Common myeloid progenitor, CD34-positive (primary cell): Measurements from ENCODE around the gene SLC35C1.

ENCODE experiments used
- CTCF ChIA-PET: fragments of 350-600 bp; sonication (Branson Sonifier 250); formaldehyde crosslinking; loops from one replicate; lab custom pipeline; 2021; ENCODE audit warnings: antibody characterized with exemption; lab: Charles Lee
- POLR2A ChIA-PET: fragments of 350-600 bp; sonication (Branson Sonifier 250); formaldehyde crosslinking; loops from one replicate; lab custom pipeline; 2021; ENCODE audit warnings: antibody characterized with exemption; lab: Charles Lee
- DNase-seq, 3 donors: peaks; one replicate each; pipeline versions ENCODE4 v3.0.0 to v3.0.0-alpha.2; 2013
- H3K27ac ChIP-seq, 2 experiments: 1 replicate in 1 of 2; 2 replicates in 1 of 2; pipeline ENCODE4 v1.7.0; 2013; ENCODE audit warnings: inconsistent platforms in 2 of 2, low read length in 2 of 2, mild to moderate bottlenecking in 2 of 2, low read depth in 1 of 2, moderate library complexity in 1 of 2; ENCODE audit not compliant: severe bottlenecking in 2 of 2, insufficient read depth in 1 of 2, poor library complexity in 1 of 2
- H3K27me3 ChIP-seq, 5 experiments: replicated peaks in 2 of 5; 1 replicate in 3 of 5; 2 replicates in 2 of 5; pipeline versions ENCODE4 v1.6.1 to v1.7.0; 2013; ENCODE audit warnings: low read length in 4 of 5, mild to moderate bottlenecking in 2 of 5, moderate library complexity in 2 of 5, inconsistent platforms in 1 of 5; ENCODE audit not compliant: insufficient read depth in 5 of 5, control insufficient read depth in 4 of 5
- H3K36me3 ChIP-seq, 4 experiments: 1 replicate in 2 of 4; 2 replicates in 2 of 4; pipeline versions ENCODE4 v1.6.1 to v1.7.0; 2013; ENCODE audit warnings: low read length in 3 of 4, control low read depth in 1 of 4, mild to moderate bottlenecking in 1 of 4; ENCODE audit not compliant: control insufficient read depth in 4 of 4, insufficient read depth in 4 of 4
- H3K4me1 ChIP-seq, 4 experiments: 1 replicate in 3 of 4; 2 replicates in 1 of 4; pipeline versions ENCODE4 v1.6.1 to v1.7.1; 2013; ENCODE audit warnings: low read length in 3 of 4, mild to moderate bottlenecking in 3 of 4, control low read depth in 1 of 4, inconsistent platforms in 1 of 4, moderate library complexity in 1 of 4; ENCODE audit not compliant: control insufficient read depth in 4 of 4, insufficient read depth in 4 of 4; ENCODE audit errors: control extremely low read depth in 1 of 4
- H3K4me3 ChIP-seq, 7 experiments: 1 replicate in 4 of 7; 2 replicates in 3 of 7; pipeline versions ENCODE4 v1.5.1 to v1.7.0; 2013; ENCODE audit warnings: mild to moderate bottlenecking in 7 of 7, low read length in 6 of 7, moderate library complexity in 6 of 7, inconsistent platforms in 2 of 7, low read depth in 2 of 7, control low read depth in 1 of 7; ENCODE audit not compliant: insufficient read depth in 4 of 7, control insufficient read depth in 1 of 7; ENCODE audit errors: extremely low read depth in 1 of 7
- H3K9me3 ChIP-seq, 5 experiments: 1 replicate in 4 of 5; 2 replicates in 1 of 5; pipeline versions ENCODE4 v1.6.1 to v1.7.1; 2013; ENCODE audit warnings: low read length in 4 of 5, mild to moderate bottlenecking in 2 of 5, inconsistent platforms in 1 of 5, low read depth in 1 of 5, moderate library complexity in 1 of 5; ENCODE audit not compliant: control insufficient read depth in 4 of 5, insufficient read depth in 2 of 5; ENCODE audit errors: control extremely low read depth in 1 of 5
- WGBS: methylation state at CpG from one replicate; pipeline ENCODE4 v1.1.5; 2013; ENCODE audit not compliant: insufficient coverage; 5-methylcytosine and 5-hydroxymethylcytosine counted together

SLC35C1 gene

DNA sequence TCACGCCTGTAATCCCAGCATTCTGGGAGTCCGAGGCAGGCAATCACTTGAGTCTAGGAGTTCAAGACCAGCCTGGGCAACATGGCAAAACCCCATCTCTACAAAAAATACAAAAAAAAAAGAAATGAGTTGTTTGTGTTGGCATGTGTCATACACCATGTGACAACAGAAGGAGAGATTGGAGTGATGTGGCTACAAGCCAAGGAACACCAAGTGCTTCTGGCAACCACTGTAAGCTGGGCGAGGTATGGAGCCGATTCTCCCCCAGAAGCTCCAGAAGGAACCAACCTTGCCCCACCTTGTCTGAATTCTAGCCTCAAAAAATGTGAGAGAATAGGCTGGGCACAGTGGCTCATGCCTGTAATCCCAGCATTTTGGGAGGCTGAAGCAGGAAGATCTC, 39.1 kb upstream of the SLC35C1 start:
- ChIA-PET CTCF (interaction anchor here (1.4 kb wide), 1 partner anchor 111 kb away, joined by 4 read pairs; no protein-coding TSS in a partner anchor), POLR2A (interaction anchor here (0.6 kb wide), 1 partner anchor 806 kb away, joined by 4 read pairs; no protein-coding TSS in a partner anchor)
- H3K36me3 ChIP-seq: no peaks in the 10 kb centered on the region
- peaks cover 2 to 35% (median 8%) of the 10 kb centered on the region in 5 experiments for H3K27me3 ChIP-seq
- DNase-seq: no peak
- H3K4me1 ChIP-seq: no peaks in the 10 kb centered on the region
- H3K9me3 ChIP-seq: no peaks in the 10 kb centered on the region
- no peak overlapping the region for H3K4me3 ChIP-seq
- no peak overlapping the region for H3K27ac ChIP-seq
- 100% methylated on average over 1 of the region's 4 CpGs for WGBS

- ChIA-PET POLR2A (interaction anchor here (0.6 kb wide), 1 partner anchor 806 kb away, joined by 4 read pairs; no protein-coding TSS in a partner anchor), CTCF (interaction anchor here (1.0 to 1.4 kb wide), 2 partner anchors 11 to 111 kb away, joined by 3 to 4 read pairs; no protein-coding TSS in a partner anchor)
- H3K27me3 ChIP-seq: peaks cover 2 to 35% (median 8%) of the 10 kb centered on the region in 5 experiments
- H3K9me3 ChIP-seq: no peaks in the 10 kb centered on the region
- H3K4me1 ChIP-seq: peaks cover 0 to 2% (median 2%) of the 10 kb centered on the region in 4 experiments
- no peak overlapping the region for H3K4me3 ChIP-seq
- H3K36me3 ChIP-seq: no peaks in the 10 kb centered on the region
- 86% methylated on average over 7 of the region's 7 CpGs for WGBS
- no peak for DNase-seq
- H3K27ac ChIP-seq: no peak overlapping the region
These were observed 38.5 kb upstream of the SLC35C1 start for GRCh38 chr11:45766469-45766868.

DNA sequence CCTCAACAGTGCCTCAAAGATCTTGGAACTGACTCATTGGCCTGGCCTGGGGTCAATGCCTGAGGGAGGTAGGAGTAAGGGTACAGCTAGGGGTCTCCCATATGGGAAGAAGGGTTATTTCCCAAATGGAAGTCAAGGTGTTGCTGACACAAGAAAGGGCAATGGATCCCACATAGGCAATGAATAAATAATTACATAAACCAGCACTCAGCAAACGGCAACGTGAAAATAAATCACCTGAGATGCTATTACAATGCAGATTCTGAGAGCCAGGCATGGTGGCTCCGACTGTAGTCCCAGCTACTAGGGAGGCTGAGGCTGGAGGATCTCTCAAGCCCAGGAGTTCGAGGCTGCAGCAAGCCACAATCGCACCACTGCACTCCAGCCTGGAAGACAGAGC, 36.5 kb upstream of the SLC35C1 start:
- H3K9me3 ChIP-seq: no peaks in the 10 kb centered on the region
- WGBS: 100% methylated on average over 3 of the region's 5 CpGs
- CTCF ChIA-PET: interaction anchor here (1.5 kb wide), 1 partner anchor 397 kb away, joined by 7 read pairs; no protein-coding TSS in a partner anchor
- H3K4me3 ChIP-seq: no peak overlapping the region
- peaks cover 2 to 35% (median 8%) of the 10 kb centered on the region in 5 experiments for H3K27me3 ChIP-seq
- H3K4me1 ChIP-seq: peaks cover 0 to 11% (median 10%) of the 10 kb centered on the region in 4 experiments
- no peaks in the 10 kb centered on the region for H3K36me3 ChIP-seq
- DNase-seq: no peak
- no peak overlapping the region for H3K27ac ChIP-seq
- POLR2A ChIA-PET: no interaction called here

DNA sequence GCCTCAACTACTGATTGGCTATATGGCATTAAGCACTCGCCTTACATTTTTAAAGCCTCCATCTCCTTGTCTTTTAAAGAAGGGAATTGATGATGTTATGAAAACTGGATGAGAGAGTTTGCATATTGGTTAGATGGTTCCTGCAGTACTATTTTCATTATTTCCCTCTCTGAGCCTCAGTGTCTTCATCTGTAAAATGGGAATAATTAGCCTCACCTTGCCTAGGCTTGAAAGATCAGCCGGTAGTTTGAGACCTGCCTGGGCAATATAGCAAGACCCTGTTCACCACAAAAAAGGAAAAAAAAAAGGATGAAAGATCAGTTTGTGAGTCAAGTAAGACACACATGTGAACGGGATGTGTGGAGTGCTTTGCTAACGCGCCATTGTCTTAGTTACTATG, 35.0 kb upstream of the SLC35C1 start:
- H3K27me3 ChIP-seq: peaks cover 0 to 27% (median 8%) of the 10 kb centered on the region in 5 experiments
- no peak overlapping the region for H3K4me3 ChIP-seq
- DNase-seq: no peak
- no peaks in the 10 kb centered on the region for H3K9me3 ChIP-seq
- peaks cover 0 to 11% (median 10%) of the 10 kb centered on the region in 4 experiments for H3K4me1 ChIP-seq
- CTCF ChIA-PET: interaction anchor here (1.1 to 3.2 kb wide), 5 partner anchors 14 to 399 kb away, joined by 4 to 28 read pairs (median 12); no protein-coding TSS in a partner anchor
- WGBS: 100% methylated on average over 4 of the region's 5 CpGs
- H3K36me3 ChIP-seq: no peaks in the 10 kb centered on the region
- POLR2A ChIA-PET: no interaction called here
- no peak overlapping the region for H3K27ac ChIP-seq

DNA sequence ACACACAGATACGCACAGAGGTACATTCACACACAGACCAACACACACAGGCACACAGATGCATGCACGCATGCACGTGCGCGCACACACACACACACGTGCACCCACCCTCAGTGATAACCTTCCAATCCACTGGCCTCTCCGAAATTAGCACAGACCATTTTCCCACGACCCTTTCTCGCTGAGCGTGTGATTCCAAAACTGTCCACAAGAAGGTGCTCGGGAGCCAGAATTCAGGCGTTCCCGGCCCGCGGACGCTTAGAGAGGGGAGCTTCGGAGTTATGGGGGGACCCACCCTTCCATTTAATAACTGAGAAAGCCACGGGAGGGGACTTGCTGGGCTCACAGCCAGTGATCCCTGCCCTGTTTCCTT, 33.8 kb upstream of the SLC35C1 start:
- POLR2A ChIA-PET: no interaction called here
- H3K27ac ChIP-seq: peak overlapping the region in 1 of 2 experiments; percentile 38

GRCh38 chr11:45771566-45772448, 33.1 kb upstream of the SLC35C1 start:
- CTCF ChIA-PET: interaction anchor here (0.7 to 3.2 kb wide), 28 partner anchors 10 to 824 kb away, joined by 3 to 28 read pairs (median 4); no protein-coding TSS in a partner anchor
- no peaks in the 10 kb centered on the region for H3K9me3 ChIP-seq
- DNase-seq: peak; percentile 74 to 77 (median 75)
- H3K27me3 ChIP-seq: peaks cover 0 to 26% (median 7%) of the 10 kb centered on the region in 5 experiments
- H3K4me1 ChIP-seq: peaks cover 0 to 11% (median 10%) of the 10 kb centered on the region in 4 experiments
- H3K4me3 ChIP-seq: peak overlapping the region; percentile 30 to 86 (median 71)
- 6% methylated on average over 29 of the region's 31 CpGs for WGBS
- H3K36me3 ChIP-seq: no peaks in the 10 kb centered on the region
- H3K27ac ChIP-seq: peak overlapping the region in 1 of 2 experiments; percentile 38
- POLR2A ChIA-PET: interaction anchor here (0.6 kb wide), 2 partner anchors 225 to 351 kb away, joined by 3 to 6 read pairs; no protein-coding TSS in a partner anchor

More for the DNA sequence above, 33.8 kb upstream of the SLC35C1 start:
- no peaks in the 10 kb centered on the region for H3K9me3 ChIP-seq
- peaks cover 0 to 11% (median 10%) of the 10 kb centered on the region in 4 experiments for H3K4me1 ChIP-seq
- 0% methylated on average over 6 of the region's 18 CpGs for WGBS
- H3K4me3 ChIP-seq: peak overlapping the region; percentile 30 to 86 (median 71)
- CTCF ChIA-PET: interaction anchor here (0.7 to 3.2 kb wide), 25 partner anchors 9 to 824 kb away, joined by 3 to 28 read pairs (median 4); no protein-coding TSS in a partner anchor
- DNase-seq: peak; percentile 71 to 80 (median 75)
- H3K27me3 ChIP-seq: peaks cover 0 to 26% (median 8%) of the 10 kb centered on the region in 5 experiments
- H3K36me3 ChIP-seq: no peaks in the 10 kb centered on the region
